Naive thymus-derived CD4-positive, alpha-beta T cell (primary cell): ENCODE results near the gene SYCE3. TPM values are rescaled to one million over a fixed set of nuclear protein-coding genes. Genes with fewer than 3 reads are reported as not detected.
A peak's percentile ranks its signal among the peaks of the same experiment; 100 is the strongest.
"Not testable (repeated sequence)": the region's sequence is repeated elsewhere in the genome, so short reads cannot be mapped to it uniquely, and the experiment has no call there.

Experiments
- ATAC-seq: fragments of 150-1000 bp; cut with Tn5 transposase; 2 replicates; pipeline ENCODE4 v1.10.0; 2021; ENCODE audit warnings: mild to moderate bottlenecking, moderate library complexity
- CTCF ChIA-PET: fragments of 350-600 bp; sonication (Branson Sonifier 250); formaldehyde crosslinking; loops from one replicate; lab custom pipeline; 2021; ENCODE audit warnings: antibody characterized with exemption; lab: Charles Lee
- POLR2A ChIA-PET: fragments of 350-600 bp; sonication (Branson Sonifier 250); formaldehyde crosslinking; loops from one replicate; lab custom pipeline; 2021; ENCODE audit warnings: antibody characterized with exemption, inconsistent platforms; lab: Charles Lee
- DNase-seq, 9 donors: peaks; one replicate each; pipeline versions ENCODE4 v3.0.0 to v3.0.0-alpha.2; 2020 to 2022; ENCODE audit warnings: mixed read lengths in 1 of 9
- H3K27ac ChIP-seq: one replicate; pipeline ENCODE4 v1.7.0; 2013; ENCODE audit warnings: mild to moderate bottlenecking, low read depth, low read length, moderate library complexity
- H3K27me3 ChIP-seq, 2 donors: one replicate each; pipeline ENCODE4 v1.7.0; 2013; ENCODE audit warnings: low read length in 2 of 2, mild to moderate bottlenecking in 2 of 2, moderate library complexity in 2 of 2; ENCODE audit not compliant: control insufficient read depth in 2 of 2, insufficient read depth in 2 of 2
- H3K36me3 ChIP-seq, 3 experiments: 1 replicate in 2 of 3; 2 replicates in 1 of 3; pipeline ENCODE4 v1.7.0; 2013; ENCODE audit warnings: low read length in 3 of 3, mild to moderate bottlenecking in 3 of 3, moderate library complexity in 1 of 3; ENCODE audit not compliant: insufficient read depth in 3 of 3, control insufficient read depth in 2 of 3
- H3K4me1 ChIP-seq, 2 donors: one replicate each; pipeline ENCODE4 v1.7.0; 2013; ENCODE audit warnings: low read length in 2 of 2, mild to moderate bottlenecking in 2 of 2, moderate library complexity in 1 of 2; ENCODE audit not compliant: control insufficient read depth in 2 of 2, insufficient read depth in 2 of 2
- H3K4me3 ChIP-seq: 2 replicates; pipeline ENCODE4 v1.7.0; 2013; ENCODE audit warnings: mild to moderate bottlenecking, low read length
- H3K9me3 ChIP-seq, 3 experiments: 1 replicate in 2 of 3; 2 replicates in 1 of 3; pipeline ENCODE4 v1.7.0; 2013; ENCODE audit warnings: low read length in 3 of 3; ENCODE audit not compliant: control insufficient read depth in 2 of 3
- H3K27ac Mint-ChIP-seq, 9 donors: one replicate each; pipeline ENCODE4 v1.8.0; 2020 to 2022; ENCODE audit warnings: mixed read lengths in 9 of 9, mild to moderate bottlenecking in 8 of 9, moderate library complexity in 5 of 9, inconsistent platforms in 2 of 9
- H3K27me3 Mint-ChIP-seq, 5 donors: one replicate each; pipeline ENCODE4 v1.8.0; 2021 to 2022; ENCODE audit warnings: mixed read lengths in 5 of 5, mild to moderate bottlenecking in 1 of 5
- H3K36me3 Mint-ChIP-seq, 5 donors: one replicate each; pipeline ENCODE4 v1.8.0; 2020 to 2022; ENCODE audit warnings: mixed read lengths in 5 of 5, mild to moderate bottlenecking in 3 of 5, inconsistent platforms in 1 of 5
- H3K4me1 Mint-ChIP-seq, 7 donors: one replicate each; pipeline ENCODE4 v1.8.0; 2020 to 2022; ENCODE audit warnings: mixed read lengths in 7 of 7, mild to moderate bottlenecking in 3 of 7, inconsistent platforms in 1 of 7
- H3K4me3 Mint-ChIP-seq, 10 donors: one replicate each; pipeline ENCODE4 v1.8.0; 2020 to 2022; ENCODE audit warnings: mild to moderate bottlenecking in 10 of 10, mixed read lengths in 10 of 10, moderate library complexity in 6 of 10, inconsistent platforms in 2 of 10
- H3K9me3 Mint-ChIP-seq, 11 donors: one replicate each; pipeline ENCODE4 v1.8.0; 2020 to 2022; ENCODE audit warnings: mixed read lengths in 11 of 11, mild to moderate bottlenecking in 4 of 11, inconsistent platforms in 1 of 11, moderate library complexity in 1 of 11
- intact Hi-C, 2 donors: fragments of 100-400 bp; cut with micrococcal nuclease; formaldehyde crosslinking; loops; one replicate each; pipeline ENCODE4 v1.15.1; 2023
- polyA plus RNA-seq, 2 donors: library from polyadenylated mRNA; unstranded; fragments of 300-500 nt; fragmentation: Illumina TruSeq; gene quantifications; one replicate each; pipeline ENCODE4 v1.2.3, GENCODE V29; 2021
- total RNA-seq, 6 experiments: library from RNA in 5 of 6; stranded (reverse) in 5 of 6; gene quantifications; 1 replicate in 5 of 6; 2 replicates in 1 of 6; pipeline ENCODE4 v1.2.3 and lab custom pipeline; 2021 to 2026

Gene SYCE3
- total and polyA plus RNA-seq, 7 experiments from 2014 or later: not detected

DNA sequence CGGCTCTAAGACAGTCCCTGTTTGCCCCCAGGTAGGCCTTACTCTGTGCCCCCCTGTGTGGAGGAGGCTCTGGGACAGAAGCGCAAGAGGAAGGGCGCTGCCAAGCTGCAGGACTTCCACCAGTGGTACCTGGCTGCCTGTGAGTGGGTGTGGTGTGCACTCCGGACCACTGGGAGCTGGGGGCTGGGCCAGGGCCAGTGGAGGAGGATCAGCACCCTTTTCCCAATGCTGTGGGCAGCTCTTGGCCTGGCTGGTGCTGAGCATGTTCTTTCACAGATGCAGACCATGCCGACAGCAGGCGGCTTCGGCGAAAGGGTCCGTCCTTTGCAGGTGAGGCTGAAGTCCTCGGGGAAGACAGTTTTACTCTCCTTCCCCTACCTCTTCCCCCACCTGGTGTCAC, 41.0 kb downstream of the SYCE3 start:
- H3K4me1 ChIP-seq: peaks cover 13% of the 10 kb centered on the region in 2 donors
- no peak for ATAC-seq
- no peak for DNase-seq
- H3K36me3 ChIP-seq: peaks cover 0 to 63% (median 14%) of the 10 kb centered on the region in 3 experiments
- Mint-ChIP-seq H3K4me3 (no peak overlapping the region), H3K36me3 (peaks cover 0 to 11% (median 0%) of the 10 kb centered on the region in 5 donors), H3K27me3 (peaks cover 0 to 6% (median 0%) of the 10 kb centered on the region in 5 donors), H3K9me3 (no peaks in the 10 kb centered on the region), H3K4me1 (peaks cover 6 to 14% (median 9%) of the 10 kb centered on the region in 7 donors), H3K27ac (peak overlapping the region in 1 of 9 donors; percentile 41)
- intact Hi-C loops: no loop called here
- no peaks in the 10 kb centered on the region for H3K9me3 ChIP-seq
- H3K27ac ChIP-seq: no peak overlapping the region
- ChIA-PET CTCF (interaction anchor here (0.8 kb wide), 1 partner anchor 16 kb away, joined by 3 read pairs; no protein-coding TSS in a partner anchor), POLR2A (interaction anchor here (1.2 to 1.7 kb wide), 2 partner anchors 61 to 99 kb away, joined by 4 read pairs; partner anchors contain the start of gene CHKB)
- H3K27me3 ChIP-seq: no peaks in the 10 kb centered on the region
- no peak overlapping the region for H3K4me3 ChIP-seq

DNA sequence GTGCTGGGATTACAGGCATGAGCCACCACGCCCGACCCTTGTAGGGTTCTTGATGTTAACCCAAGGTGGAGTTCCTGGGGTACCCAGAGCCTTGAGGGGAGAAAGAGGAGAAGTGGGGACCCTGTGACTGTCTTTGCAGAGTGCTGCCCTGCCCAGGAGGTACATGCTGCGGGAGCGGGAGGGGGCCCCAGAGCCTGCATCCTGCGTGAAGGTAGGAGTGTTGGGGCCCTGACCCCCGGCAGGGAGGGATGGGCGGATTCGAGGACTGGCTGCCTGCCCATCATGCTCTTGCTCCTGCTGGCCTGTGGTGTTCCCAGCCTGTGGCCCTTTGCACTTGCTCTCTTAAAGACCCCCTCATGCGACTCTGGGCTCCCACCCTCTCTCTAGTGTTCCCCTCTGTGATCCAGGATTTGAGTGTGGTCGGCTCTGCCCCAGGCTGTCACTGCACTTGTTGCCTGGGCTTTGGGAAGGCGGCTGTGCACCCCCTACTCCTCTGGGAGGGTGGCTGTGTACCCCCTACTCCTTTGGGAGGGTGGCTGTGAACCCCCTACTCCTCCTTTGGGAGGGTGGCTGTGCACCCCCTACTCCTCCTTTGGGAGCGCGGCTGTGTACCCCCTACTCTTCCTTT, 41.8 kb downstream of the SYCE3 start:
- no peak overlapping the region for H3K27ac ChIP-seq
- POLR2A ChIA-PET: no interaction called here
- H3K27me3 ChIP-seq: no peaks in the 10 kb centered on the region
- CTCF ChIA-PET: no interaction called here
- ATAC-seq: no peak
- H3K36me3 ChIP-seq: peaks cover 0 to 70% (median 14%) of the 10 kb centered on the region in 3 experiments
- H3K9me3 ChIP-seq: no peaks in the 10 kb centered on the region
- H3K4me1 ChIP-seq: peaks cover 9% of the 10 kb centered on the region in 2 donors
- no peak for DNase-seq
- Mint-ChIP-seq H3K4me1 (peaks cover 6 to 12% (median 11%) of the 10 kb centered on the region in 7 donors), H3K27me3 (peaks cover 0 to 6% (median 0%) of the 10 kb centered on the region in 5 donors), H3K4me3 (no peak overlapping the region), H3K27ac (no peak overlapping the region), H3K9me3 (no peaks in the 10 kb centered on the region), H3K36me3 (peaks cover 0 to 13% (median 0%) of the 10 kb centered on the region in 5 donors)
- H3K4me3 ChIP-seq: no peak overlapping the region
- intact Hi-C loops: no loop called here

DNA sequence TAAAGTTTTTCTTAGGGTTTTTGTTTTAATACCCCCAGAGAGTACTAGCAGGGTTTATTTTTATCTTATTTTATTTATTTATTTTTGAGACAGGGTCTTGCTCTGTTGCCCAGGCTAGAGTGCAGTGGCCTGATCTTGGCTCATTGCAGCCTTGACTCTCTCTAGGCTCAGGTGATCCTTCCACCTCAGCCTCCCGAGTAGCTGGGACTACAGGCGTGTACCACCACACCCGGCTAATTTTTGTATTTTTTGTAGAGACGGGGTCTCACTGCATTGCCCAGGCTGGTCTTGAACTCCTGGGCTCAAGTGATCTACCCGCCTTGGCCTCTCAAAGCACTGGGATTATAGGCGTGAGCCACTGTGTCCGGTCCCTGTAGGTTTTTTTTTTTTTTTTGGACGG, 42.5 kb downstream of the SYCE3 start:
- H3K27me3 Mint-ChIP-seq, DNase-seq, H3K27me3 ChIP-seq, H3K9me3 Mint-ChIP-seq, POLR2A ChIA-PET, CTCF ChIA-PET, H3K4me3 ChIP-seq, H3K4me1 ChIP-seq, H3K27ac ChIP-seq, H3K4me3 Mint-ChIP-seq, H3K27ac Mint-ChIP-seq, ATAC-seq, intact Hi-C loops, H3K9me3 ChIP-seq: not testable (repeated sequence)
- Mint-ChIP-seq H3K4me1 (peaks cover 8 to 17% (median 12%) of the 10 kb centered on the region in 7 donors), H3K36me3 (peaks cover 0 to 17% (median 0%) of the 10 kb centered on the region in 5 donors)
- peaks cover 0 to 70% (median 14%) of the 10 kb centered on the region in 3 experiments for H3K36me3 ChIP-seq

DNA sequence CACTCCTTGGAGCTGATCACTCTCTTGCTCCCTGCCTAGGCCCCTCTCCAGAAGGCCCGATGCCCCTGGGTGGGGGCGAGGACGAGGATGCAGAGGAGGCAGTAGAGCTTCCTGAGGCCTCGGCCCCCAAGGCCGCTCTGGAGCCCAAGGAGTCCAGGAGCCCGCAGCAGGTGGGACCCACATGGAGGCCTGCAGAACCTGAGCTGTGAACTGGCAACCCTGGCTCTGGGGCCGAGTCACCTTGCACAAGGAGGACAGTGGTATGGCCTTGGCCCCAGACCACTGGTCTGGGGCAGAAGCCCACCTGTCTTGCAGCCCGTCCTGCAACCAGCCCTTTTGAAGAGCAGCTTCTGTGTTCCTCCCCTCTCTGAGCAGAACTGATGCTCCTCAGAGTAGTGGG, 43.6 kb downstream of the SYCE3 start:
- peaks cover 0 to 23% (median 4%) of the 10 kb centered on the region in 5 donors for H3K36me3 Mint-ChIP-seq

DNA sequence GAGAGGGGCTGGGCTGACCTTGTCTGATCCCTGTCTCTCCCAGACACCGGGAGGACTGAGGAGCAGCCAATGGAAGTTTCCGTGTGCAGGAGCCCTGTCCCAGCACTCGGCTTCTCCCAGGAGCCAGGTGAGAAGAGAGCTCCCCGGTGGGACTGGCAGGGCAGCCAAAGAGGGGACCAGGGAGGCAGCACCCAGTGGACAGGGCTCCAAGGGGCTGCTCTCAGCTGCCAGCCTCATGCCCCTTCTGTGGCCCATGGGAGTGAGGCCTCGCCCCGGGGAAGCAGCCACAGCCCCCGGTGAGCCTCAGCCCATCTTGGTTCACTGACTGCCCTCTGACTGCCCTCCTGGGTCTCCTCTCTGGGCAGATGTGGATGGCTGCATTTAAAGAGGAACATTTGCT, 44.1 kb downstream of the SYCE3 start:
- ATAC-seq: no peak
- H3K36me3 Mint-ChIP-seq: peaks cover 0 to 23% (median 4%) of the 10 kb centered on the region in 5 donors
- H3K27ac Mint-ChIP-seq: peak overlapping the region in 1 of 9 donors; percentile 67
- ChIA-PET POLR2A (interaction anchor here (2.2 kb wide), 1 partner anchor 10 kb away, joined by 10 read pairs; the partner anchor contains the start of gene NCAPH2), CTCF (interaction anchor here (1.0 kb wide), 1 partner anchor 10 kb away, joined by 3 read pairs; no protein-coding TSS in a partner anchor)
- intact Hi-C loops: no loop called here
- no peak for DNase-seq
- H3K9me3 Mint-ChIP-seq: peaks cover 0 to 1% (median 0%) of the 10 kb centered on the region in 11 donors
- H3K4me3 Mint-ChIP-seq: no peak overlapping the region
- no peaks in the 10 kb centered on the region for H3K9me3 ChIP-seq
- no peak overlapping the region for H3K27ac ChIP-seq
- H3K36me3 ChIP-seq: peaks cover 0 to 76% (median 12%) of the 10 kb centered on the region in 3 experiments
- no peaks in the 10 kb centered on the region for H3K4me1 ChIP-seq
- no peaks in the 10 kb centered on the region for H3K27me3 ChIP-seq
- H3K4me3 ChIP-seq: no peak overlapping the region
- peaks cover 7 to 20% (median 13%) of the 10 kb centered on the region in 7 donors for H3K4me1 Mint-ChIP-seq
- no peaks in the 10 kb centered on the region for H3K27me3 Mint-ChIP-seq

More for the DNA sequence above, 43.6 kb downstream of the SYCE3 start:
- ATAC-seq (no peak), DNase-seq (no peak)
- ChIA-PET CTCF (interaction anchor here (1.0 kb wide), 1 partner anchor 10 kb away, joined by 3 read pairs; no protein-coding TSS in a partner anchor), POLR2A (interaction anchor here (2.2 kb wide), 1 partner anchor 10 kb away, joined by 10 read pairs; the partner anchor contains the start of gene NCAPH2)
- intact Hi-C loops: no loop called here
- Mint-ChIP-seq H3K4me3 (no peak overlapping the region), H3K27ac (no peak overlapping the region), H3K9me3 (peaks cover 0 to 1% (median 0%) of the 10 kb centered on the region in 11 donors), H3K27me3 (no peaks in the 10 kb centered on the region), H3K4me1 (peaks cover 7 to 18% (median 12%) of the 10 kb centered on the region in 7 donors)
- no peak overlapping the region for H3K27ac ChIP-seq
- H3K27me3 ChIP-seq: no peaks in the 10 kb centered on the region
- H3K36me3 ChIP-seq: peaks cover 0 to 79% (median 14%) of the 10 kb centered on the region in 3 experiments
- no peak overlapping the region for H3K4me3 ChIP-seq
- no peaks in the 10 kb centered on the region for H3K9me3 ChIP-seq
- peaks cover under 1 to 2% of the 10 kb centered on the region in 2 donors for H3K4me1 ChIP-seq

DNA sequence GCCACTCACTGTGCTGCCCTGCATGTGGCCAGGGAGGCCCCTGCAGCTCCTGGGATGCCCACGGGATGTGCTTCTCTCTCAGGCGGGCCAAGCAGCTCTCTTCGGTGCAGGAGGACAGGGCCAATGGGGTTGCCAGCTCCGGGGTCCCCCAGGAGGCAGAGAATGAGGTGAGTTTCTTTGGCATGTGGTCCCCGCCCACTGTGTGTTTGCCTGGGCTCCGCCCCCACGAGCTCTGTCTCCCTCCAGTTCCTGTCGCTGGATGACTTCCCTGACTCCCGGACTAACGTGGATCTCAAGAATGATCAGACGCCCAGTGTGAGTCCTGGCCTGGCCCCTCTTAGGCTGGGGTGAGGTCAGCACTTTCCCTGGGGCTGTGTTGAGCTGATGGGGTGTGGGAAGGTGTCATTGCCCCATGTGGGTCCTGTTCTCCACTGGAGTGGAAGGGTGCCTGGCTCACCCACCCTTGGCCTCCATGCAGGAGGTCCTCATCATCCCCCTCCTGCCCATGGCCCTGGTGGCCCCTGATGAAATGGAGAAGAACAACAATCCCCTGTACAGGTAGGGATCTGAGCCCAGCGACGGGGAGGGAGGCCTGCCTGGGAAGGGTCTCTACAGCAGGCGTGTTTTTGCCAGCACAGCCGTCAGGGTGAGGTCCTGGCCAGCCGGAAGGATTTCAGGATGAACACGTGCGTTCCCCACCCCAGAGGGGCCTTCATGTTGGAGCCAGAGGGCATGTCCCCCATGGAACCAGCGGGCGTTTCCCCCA, 45.0 kb downstream of the SYCE3 start:
- H3K27ac ChIP-seq: no peak overlapping the region
- peaks cover 0 to 23% (median 4%) of the 10 kb centered on the region in 5 donors for H3K36me3 Mint-ChIP-seq
- POLR2A ChIA-PET: interaction anchor here (1.2 to 2.2 kb wide), 2 partner anchors 8 to 9 kb away, joined by 4 to 10 read pairs; partner anchors contain the start of genes NCAPH2 and SCO2
- peaks cover 0 to 1% (median 0%) of the 10 kb centered on the region in 11 donors for H3K9me3 Mint-ChIP-seq
- H3K4me3 Mint-ChIP-seq: no peak overlapping the region
- no peak overlapping the region for H3K27ac Mint-ChIP-seq
- no peaks in the 10 kb centered on the region for H3K4me1 ChIP-seq
- H3K36me3 ChIP-seq: peaks cover 0 to 72% (median 5%) of the 10 kb centered on the region in 3 experiments
- no peaks in the 10 kb centered on the region for H3K27me3 ChIP-seq
- intact Hi-C loops: no loop called here
- H3K9me3 ChIP-seq: no peaks in the 10 kb centered on the region
- no peaks in the 10 kb centered on the region for H3K27me3 Mint-ChIP-seq
- DNase-seq: no peak
- no peak for ATAC-seq
- H3K4me3 ChIP-seq: no peak overlapping the region
- CTCF ChIA-PET: no interaction called here
- peaks cover 7 to 21% (median 16%) of the 10 kb centered on the region in 7 donors for H3K4me1 Mint-ChIP-seq
